A549 (cell line): ENCODE measurements around the gene IGSF3. TPM values are rescaled to one million over a fixed set of nuclear protein-coding genes. Genes with fewer than 3 reads are reported as not detected.
A peak's percentile ranks its signal among the peaks of the same experiment; 100 is the strongest.

Experiments used
- ATAC-seq, 2 experiments: fragments of 200-7000 bp in 1 of 2; fragments of >200 bp in 1 of 2; cut with Nextera tagmentation in 1 of 2; cut with Tn5 transposase in 1 of 2; 3 replicates each; pipeline versions ENCODE4 v1.8.0 to v1.9.1; 2018 to 2020; ENCODE audit warnings: mild to moderate bottlenecking in 1 of 2, moderate library complexity in 1 of 2
- CTCF ChIA-PET: fragments of 300-600 bp; sonication (Branson Sonifier 250); formaldehyde crosslinking; extraction: SDS; loops from one replicate; lab custom pipeline; 2021; ENCODE audit warnings: antibody characterized with exemption, inconsistent platforms; lab: Yijun Ruan, JAX
- POLR2A ChIA-PET: fragments of 350-600 bp; formaldehyde crosslinking; extraction: SDS; loops from one replicate; lab custom pipeline; 2021; ENCODE audit warnings: antibody characterized with exemption, inconsistent platforms; lab: Yijun Ruan, JAX
- DNase-seq, 2 experiments: peaks; one replicate each; pipeline versions ENCODE4 v3.0.0 to v3.0.0-alpha.2; 2011 to 2016; ENCODE audit warnings: low read depth in 1 of 2, low spot score in 1 of 2
- FAIRE-seq: peaks from 2 replicates; lab custom pipeline; 2011; peaks lifted over from hg19 to GRCh38; lab: Jason Lieb, UNC
- H3K27ac ChIP-seq, 2 experiments: fragments of >200 bp; sonication (Bioruptor Twin); formaldehyde crosslinking; 3 replicates each; pipeline ENCODE4 v1.5.1; 2016 to 2017
- H3K4me1 ChIP-seq: fragments of >200 bp; sonication (Bioruptor Twin); formaldehyde crosslinking; 3 replicates; pipeline ENCODE4 v1.6.1; 2016
- H3K4me2 ChIP-seq: fragments of >200 bp; sonication (Bioruptor Twin); formaldehyde crosslinking; 3 replicates; pipeline ENCODE4 v1.6.1; 2016
- H3K4me3 ChIP-seq: fragments of >200 bp; sonication (Bioruptor Twin); formaldehyde crosslinking; 3 replicates; pipeline ENCODE4 v1.5.1; 2016
- H3K9me3 ChIP-seq: fragments of >200 bp; sonication (Bioruptor Twin); formaldehyde crosslinking; 3 replicates; pipeline ENCODE4 v1.6.1; 2016
- CBX2 ChIP-seq: fragments of 200-600 bp; sonication (generic); IDR thresholded peaks from 2 replicates; pipeline ENCODE4 v1.6.1; 2016; ENCODE audit warnings: low read depth, mild to moderate bottlenecking, borderline replicate concordance
- CBX8 ChIP-seq: fragments of 200-600 bp; sonication (generic); IDR thresholded peaks from 2 replicates; pipeline ENCODE4 v1.6.1; 2016
- CHD4 ChIP-seq: fragments of 200-600 bp; sonication (generic); IDR thresholded peaks from 2 replicates; pipeline ENCODE4 v1.6.1; 2016; ENCODE audit warnings: antibody characterized with exemption, mild to moderate bottlenecking, borderline replicate concordance
- CTCF ChIP-seq: fragments of >200 bp; sonication (Bioruptor Twin); formaldehyde crosslinking; IDR thresholded peaks from 3 replicates; pipeline ENCODE4 v1.5.1; 2016
- E2F6 ChIP-seq: IDR thresholded peaks from 2 replicates; pipeline ENCODE4 v1.6.1; 2012; ENCODE audit warnings: low read depth, borderline replicate concordance
- FOSL2 ChIP-seq, 2 experiments: fragments of 450-650 bp in 1 of 2; fragments of >200 bp in 1 of 2; sonication (Bioruptor Twin) in 1 of 2; formaldehyde crosslinking; IDR thresholded peaks; 2 replicates each; pipeline versions ENCODE4 v1.5.0 to v1.6.1; 2016 to 2020; ENCODE audit warnings: mild to moderate bottlenecking in 1 of 2, moderate library complexity in 1 of 2
- FOXS1 ChIP-seq: fragments of 250-450 bp; sonication (Bioruptor Pico); IDR thresholded peaks from 2 replicates; pipeline ENCODE4 v1.5.0; 2020; ENCODE audit warnings: mild to moderate bottlenecking, moderate library complexity
- HDAC2 ChIP-seq: fragments of 200-600 bp; sonication (generic); IDR thresholded peaks from 2 replicates; pipeline ENCODE4 v1.6.1; 2016
- HOXB5 ChIP-seq: fragments of 250-450 bp; sonication (Bioruptor Pico); IDR thresholded peaks from 2 replicates; pipeline ENCODE4 v1.5.0; 2020; ENCODE audit warnings: mild to moderate bottlenecking, moderate library complexity
- MAFK ChIP-seq: fragments of 450-650 bp; IDR thresholded peaks from 2 replicates; pipeline ENCODE4 v1.6.1; 2014; ENCODE audit not compliant: partially characterized antibody
- MYC ChIP-seq: IDR thresholded peaks from 2 replicates; pipeline ENCODE4 v1.6.1; 2012; ENCODE audit warnings: mild to moderate bottlenecking, inconsistent platforms, low read length, improper control_type of control experiment, borderline replicate concordance
- NFE2L2 ChIP-seq: fragments of 150-350 bp; conservative IDR thresholded peaks from 2 replicates; pipeline ENCODE4 v1.6.1; 2014; ENCODE audit warnings: low read length
- PHF8 ChIP-seq: fragments of 200-600 bp; sonication (generic); IDR thresholded peaks from 2 replicates; pipeline ENCODE4 v1.6.1; 2016; ENCODE audit warnings: low read depth, mild to moderate bottlenecking, antibody characterized with exemption, moderate library complexity, borderline replicate concordance
- POLR2A ChIP-seq: IDR thresholded peaks from 2 replicates; pipeline ENCODE4 v1.6.1; 2012; ENCODE audit warnings: mild to moderate bottlenecking, low read length
- RARB ChIP-seq: fragments of 250-450 bp; sonication (Bioruptor Pico); IDR thresholded peaks from 2 replicates; pipeline ENCODE4 v1.8.0; 2021; ENCODE audit warnings: mild to moderate bottlenecking, moderate library complexity
- SMC3 ChIP-seq: fragments of >200 bp; sonication (Bioruptor Twin); formaldehyde crosslinking; IDR thresholded peaks from 3 replicates; pipeline ENCODE4 v1.6.1; 2018; ENCODE audit warnings: inconsistent platforms
- SREBF2 ChIP-seq: fragments of 450-650 bp; IDR thresholded peaks from 2 replicates; pipeline ENCODE4 v1.6.1; 2014; ENCODE audit warnings: mild to moderate bottlenecking, moderate library complexity
- TP53 ChIP-seq: fragments of 250-450 bp; sonication (Bioruptor Pico); IDR thresholded peaks from 2 replicates; pipeline ENCODE4 v1.5.0; 2021; ENCODE audit warnings: mild to moderate bottlenecking, moderate library complexity
- USF2 ChIP-seq: fragments of 450-650 bp; IDR thresholded peaks from 2 replicates; pipeline ENCODE4 v1.6.1; 2014; ENCODE audit warnings: antibody characterized with exemption
- ZSCAN20 ChIP-seq: fragments of 250-450 bp; sonication (Bioruptor Pico); IDR thresholded peaks from 2 replicates; pipeline ENCODE4 v1.8.0; 2022; ENCODE audit warnings: mild to moderate bottlenecking, moderate library complexity
- WGBS: methylation state at CpG from one replicate; pipeline ENCODE4 v1.1.6; 2017; ENCODE audit errors: missing lambda C conversion rate; 5-methylcytosine and 5-hydroxymethylcytosine counted together
- polyA plus RNA-seq, 4 experiments: library from polyadenylated mRNA; depleted of rRNA in 3 of 4; stranded (reverse); fragments of >200 nt; fragmentation: RNase III in 1 of 4; extraction: RNeasy Plus Mini Kit Qiagen cat#74134 plus additional on column Dnase treatment in 1 of 4; gene quantifications; 2 replicates in 3 of 4; 3 replicates in 1 of 4; pipeline ENCODE4 v1.2.3, GENCODE V29; 2011 to 2017

Gene IGSF3
- polyA plus RNA-seq, 2 of the 4 experiments (the other 2 are of a cell fraction) = 18.5 to 21.9 TPM

- ChIA-PET POLR2A (no interaction called here), CTCF (interaction anchor here (0.8 kb wide), 1 partner anchor 39 kb away, joined by 3 read pairs; no protein-coding TSS in a partner anchor)
- WGBS = 100% methylated on average over 1 of the region's 1 CpG
- DNase-seq (peak; percentile 9 to 10), ATAC-seq (peak; percentile 69 to 85), FAIRE-seq (no peak)
- H3K4me3 ChIP-seq = no peak overlapping the region
- no peak overlapping the region for H3K27ac ChIP-seq
- 0 out of 3 replicates have a peak overlapping the region, but pooled peaks have one; percentile 22 for H3K4me2 ChIP-seq
- TF ChIP-seq TP53 (CRISPR knock-in tag) (no peak), HOXB5 (CRISPR knock-in tag) (no peak), FOSL2 (IDR thresholded peaks at IDR 0.05) (no peak), FOSL2 (CRISPR knock-in tag; IDR thresholded peaks at IDR 0.05) (peak; percentile 58; the same call in 1 of the 2 replicates), HDAC2 (no peak), CTCF (no peak)
- no peaks in the 10 kb centered on the region for H3K9me3 ChIP-seq
- H3K4me1 ChIP-seq = peaks cover 26% of the 10 kb centered on the region; the same call in 2 of the 3 replicates
Measured at GRCh38 chr1:116538544-116538943, 129.0 kb downstream of the IGSF3 start.

GRCh38 chr1:116537898-116538297, 129.6 kb downstream of the IGSF3 start:
- WGBS = 96% methylated on average over 1 of the region's 1 CpG
- no peak overlapping the region for H3K4me2 ChIP-seq
- H3K4me1 ChIP-seq = peaks cover 26% of the 10 kb centered on the region; the same call in 2 of the 3 replicates
- TF ChIP-seq FOXS1 (CRISPR knock-in tag) (no peak), USF2 (no peak), HDAC2 (no peak), NFE2L2 (no peak), MYC (no peak), SREBF2 (no peak), CBX8 (no peak), HOXB5 (CRISPR knock-in tag) (no peak), MAFK (no peak), POLR2A (no peak), CHD4 (no peak), CBX2 (no peak), SMC3 (no peak), RARB (CRISPR knock-in tag) (no peak), PHF8 (no peak), ZSCAN20 (CRISPR knock-in tag) (no peak), E2F6 (no peak)
- FAIRE-seq = no peak
- no peaks in the 10 kb centered on the region for H3K9me3 ChIP-seq
- no peak overlapping the region for H3K4me3 ChIP-seq
- H3K27ac ChIP-seq = no peak overlapping the region
- ChIA-PET POLR2A (no interaction called here), CTCF (interaction anchor here (0.8 to 1.2 kb wide), 2 partner anchors 13 to 39 kb away, joined by 3 read pairs; no protein-coding TSS in a partner anchor)
- no peak for ATAC-seq
- no peak for DNase-seq
